Thyroid gland (tissue), 4 donors: ENCODE measurements around the gene MACF1. TPM values are rescaled to one million over a fixed set of nuclear protein-coding genes. Genes with fewer than 3 reads are reported as not detected.

Experiments
- DNase-seq, 2 donors: peaks; one replicate each; pipeline ENCODE4 v3.0.0-alpha.2; 2019
- H3K27ac ChIP-seq, 3 donors: fragments of 200-600 bp; sonication (generic); 1 replicate in 2 of 3; 2 replicates in 1 of 3; pipeline ENCODE4 v1.5.1; 2016 to 2019; ENCODE audit warnings: mild to moderate bottlenecking in 1 of 3, moderate library complexity in 1 of 3
- H3K27me3 ChIP-seq: fragments of 200-600 bp; sonication (generic); one replicate; pipeline ENCODE4 v1.5.1; 2019
- H3K36me3 ChIP-seq, 2 donors: fragments of 200-600 bp; sonication (generic); one replicate each; pipeline ENCODE4 v1.5.1; 2016 to 2019
- H3K4me1 ChIP-seq, 2 donors: fragments of 200-600 bp; sonication (generic); one replicate each; pipeline ENCODE4 v1.5.1; 2017 to 2019
- H3K4me3 ChIP-seq, 3 donors: fragments of 200-600 bp; sonication (generic); replicated peaks in 1 of 3; 1 replicate in 2 of 3; 2 replicates in 1 of 3; pipeline ENCODE4 v1.5.1; 2016; ENCODE audit warnings: mild to moderate bottlenecking in 1 of 3
- H3K9me3 ChIP-seq: fragments of 200-600 bp; sonication (generic); one replicate; pipeline ENCODE4 v1.5.1; 2017
- POLR2A ChIP-seq, 2 donors: fragments of 450-650 bp; IDR thresholded peaks; one replicate each; pipeline ENCODE4 v1.6.1; 2017; ENCODE audit warnings: antibody characterized with exemption in 2 of 2, mild to moderate bottlenecking in 2 of 2, moderate library complexity in 1 of 2
- WGBS, 2 donors: methylation state at CpG; one replicate each; pipeline ENCODE4 v1.1.5; 2017; 5-methylcytosine and 5-hydroxymethylcytosine counted together
- intact Hi-C: fragments of 100-400 bp; cut with DNase I; formaldehyde crosslinking; loops from one replicate; pipeline ENCODE4 v1.15.1; 2023
- total RNA-seq, 4 donors: library from RNA; depleted of rRNA; stranded (reverse); fragments of >200 nt; gene quantifications; one replicate each; pipeline ENCODE4 v1.2.3, GENCODE V29; 2016
- TF ChIP-seq, protein P1 (sequence below), 6 experiments: fragments of 200-600 bp in 3 of 6; fragments of 450-650 bp in 3 of 6; sonication (generic) in 3 of 6; IDR thresholded peaks; one replicate each; pipeline ENCODE4 v1.5.1; 2016 to 2019; ENCODE audit warnings: antibody characterized with exemption in 6 of 6, mild to moderate bottlenecking in 2 of 6, inconsistent platforms in 1 of 6, moderate library complexity in 1 of 6

MACF1 gene
- total RNA-seq, 4 donors from 2014 or later: 308 to 834 (median 427) TPM

GRCh38 chr1:39426346-39426745 lies 221.9 kb downstream of the MACF1 start:
- Histone ChIP-seq H3K27me3 (no peaks in the 10 kb centered on the region), H3K36me3 (peaks cover 34 to 35% of the 10 kb centered on the region in 2 donors), H3K27ac (no peak overlapping the region), H3K4me3 (no peak overlapping the region), H3K4me1 (no peaks in the 10 kb centered on the region), H3K9me3 (no peaks in the 10 kb centered on the region)
- intact Hi-C loops: no loop called here
- 96 to 98% methylated on average over 1 of the region's 1 CpG for WGBS, 2 donors
- DNase-seq: no peak
- TF ChIP-seq POLR2A (IDR thresholded peaks at IDR 0.05): no peak
- TF ChIP-seq, protein P1, sequence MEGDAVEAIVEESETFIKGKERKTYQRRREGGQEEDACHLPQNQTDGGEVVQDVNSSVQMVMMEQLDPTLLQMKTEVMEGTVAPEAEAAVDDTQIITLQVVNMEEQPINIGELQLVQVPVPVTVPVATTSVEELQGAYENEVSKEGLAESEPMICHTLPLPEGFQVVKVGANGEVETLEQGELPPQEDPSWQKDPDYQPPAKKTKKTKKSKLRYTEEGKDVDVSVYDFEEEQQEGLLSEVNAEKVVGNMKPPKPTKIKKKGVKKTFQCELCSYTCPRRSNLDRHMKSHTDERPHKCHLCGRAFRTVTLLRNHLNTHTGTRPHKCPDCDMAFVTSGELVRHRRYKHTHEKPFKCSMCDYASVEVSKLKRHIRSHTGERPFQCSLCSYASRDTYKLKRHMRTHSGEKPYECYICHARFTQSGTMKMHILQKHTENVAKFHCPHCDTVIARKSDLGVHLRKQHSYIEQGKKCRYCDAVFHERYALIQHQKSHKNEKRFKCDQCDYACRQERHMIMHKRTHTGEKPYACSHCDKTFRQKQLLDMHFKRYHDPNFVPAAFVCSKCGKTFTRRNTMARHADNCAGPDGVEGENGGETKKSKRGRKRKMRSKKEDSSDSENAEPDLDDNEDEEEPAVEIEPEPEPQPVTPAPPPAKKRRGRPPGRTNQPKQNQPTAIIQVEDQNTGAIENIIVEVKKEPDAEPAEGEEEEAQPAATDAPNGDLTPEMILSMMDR (IDR thresholded peaks at IDR 0.05): no peak

GRCh38 chr1:39427374-39427773 lies 222.9 kb downstream of the MACF1 start:
- Histone ChIP-seq H3K4me1 (no peaks in the 10 kb centered on the region), H3K36me3 (peaks cover 35 to 40% of the 10 kb centered on the region in 2 donors), H3K9me3 (no peaks in the 10 kb centered on the region), H3K27ac (no peak overlapping the region), H3K27me3 (no peaks in the 10 kb centered on the region), H3K4me3 (no peak overlapping the region)
- 62 to 73% methylated on average over 1 of the region's 1 CpG for WGBS, 2 donors
- intact Hi-C loops: no loop called here
- TF ChIP-seq, protein P1 (IDR thresholded peaks at IDR 0.05): no peak
- TF ChIP-seq POLR2A (IDR thresholded peaks at IDR 0.05): no peak
- DNase-seq: no peak

GRCh38 chr1:39427912-39428311 lies 223.4 kb downstream of the MACF1 start:
- no peak for DNase-seq
- TF ChIP-seq, protein P1 (IDR thresholded peaks at IDR 0.05): no peak
- TF ChIP-seq POLR2A (IDR thresholded peaks at IDR 0.05): no peak
- 93 to 95% methylated on average over 4 of the region's 4 CpGs for WGBS, 2 donors
- Histone ChIP-seq H3K9me3 (no peaks in the 10 kb centered on the region), H3K4me3 (no peak overlapping the region), H3K36me3 (peaks cover 30 to 43% of the 10 kb centered on the region in 2 donors), H3K27me3 (no peaks in the 10 kb centered on the region), H3K27ac (no peak overlapping the region), H3K4me1 (no peaks in the 10 kb centered on the region)
- intact Hi-C loops: no loop called here

DNA sequence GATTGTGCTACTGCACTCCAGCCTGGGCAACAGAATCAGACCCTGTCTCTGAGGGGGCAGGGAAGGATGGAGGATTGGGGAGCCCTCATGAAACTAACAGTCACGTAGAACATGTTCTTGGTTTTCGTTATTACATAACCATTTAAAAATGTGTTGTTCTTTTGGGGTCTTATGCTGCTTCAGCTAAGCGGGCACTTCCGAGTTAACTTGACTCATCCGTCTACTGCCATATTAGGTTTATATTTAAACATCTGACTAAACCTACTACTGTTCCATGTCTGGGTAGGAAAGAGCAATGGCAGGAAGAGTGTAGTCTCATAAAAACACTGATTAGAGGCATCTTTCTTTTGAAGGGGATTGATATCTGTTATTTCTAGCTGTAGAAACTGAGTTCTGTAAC lies 227.4 kb downstream of the MACF1 start:
- Histone ChIP-seq H3K4me1 (no peaks in the 10 kb centered on the region), H3K27ac (no peak overlapping the region), H3K9me3 (no peaks in the 10 kb centered on the region), H3K36me3 (peaks cover 41 to 55% of the 10 kb centered on the region in 2 donors), H3K27me3 (no peaks in the 10 kb centered on the region), H3K4me3 (no peak overlapping the region)
- intact Hi-C loops: no loop called here
- DNase-seq: no peak
- WGBS, 2 donors: 95 to 96% methylated on average over 5 of the region's 5 CpGs
- TF ChIP-seq, protein P1 (IDR thresholded peaks at IDR 0.05): no peak
- TF ChIP-seq POLR2A (IDR thresholded peaks at IDR 0.05): no peak

- peak overlapping the region in 1 of 3 donors; percentile 50 for H3K27ac ChIP-seq
- H3K27me3 ChIP-seq: no peaks in the 10 kb centered on the region
- H3K9me3 ChIP-seq: no peaks in the 10 kb centered on the region
These were observed 230.4 kb downstream of the MACF1 start for GRCh38 chr1:39434797-39435395.

More at GRCh38 chr1:39434797-39435395, 230.4 kb downstream of the MACF1 start:
- Histone ChIP-seq H3K36me3 (peaks cover 48 to 61% of the 10 kb centered on the region in 2 donors), H3K4me3 (no peak overlapping the region), H3K4me1 (no peaks in the 10 kb centered on the region)
- DNase-seq: no peak
- intact Hi-C loops: no loop called here
- WGBS, 2 donors: 89 to 90% methylated on average over 3 of the region's 3 CpGs
- TF ChIP-seq, protein P1 (IDR thresholded peaks at IDR 0.05): no peak
- no peak for TF ChIP-seq POLR2A (IDR thresholded peaks at IDR 0.05)
